Esophagus squamous epithelium (tissue), 4 donors: ENCODE measurements around the gene LINC00632.

Source experiments
- CTCF ChIP-seq, 6 experiments: fragments of 450-650 bp in 4 of 6; fragments of 200-600 bp in 2 of 6; sonication (generic) in 2 of 6; IDR thresholded peaks; one replicate each; pipeline ENCODE4 v1.5.1; 2016 to 2019; ENCODE audit warnings: antibody characterized with exemption in 6 of 6, mild to moderate bottlenecking in 4 of 6, moderate library complexity in 4 of 6
- POLR2A ChIP-seq, 4 donors: fragments of 450-650 bp; IDR thresholded peaks; one replicate each; pipeline ENCODE4 v1.6.1; 2017; ENCODE audit warnings: antibody characterized with exemption in 4 of 4, mild to moderate bottlenecking in 4 of 4, moderate library complexity in 3 of 4

GRCh38 chrX:140822184-140822583 is 112.6 kb downstream of the LINC00632 start:
- TF ChIP-seq CTCF (IDR thresholded peaks at IDR 0.05) (no peak), POLR2A (IDR thresholded peaks at IDR 0.05) (no peak)
